GM12865 (cell line): Measurements from ENCODE around the gene PIEZO2.

ENCODE experiments used
- DNase-seq: peaks from one replicate; pipeline ENCODE4 v3.0.0; 2010; ENCODE audit warnings: low read depth
- H3K4me3 ChIP-seq: 2 replicates; pipeline ENCODE4 v1.5.1; 2011; ENCODE audit warnings: mild to moderate bottlenecking, low read depth, low read length, control low read depth
- TF ChIP-seq, protein P1 (sequence below): IDR thresholded peaks from 2 replicates; pipeline ENCODE4 v1.5.1; 2011; ENCODE audit warnings: low read length, control low read depth, low read depth, inconsistent platforms; ENCODE audit not compliant: insufficient read depth; ENCODE audit errors: missing control alignments

PIEZO2 gene

DNA sequence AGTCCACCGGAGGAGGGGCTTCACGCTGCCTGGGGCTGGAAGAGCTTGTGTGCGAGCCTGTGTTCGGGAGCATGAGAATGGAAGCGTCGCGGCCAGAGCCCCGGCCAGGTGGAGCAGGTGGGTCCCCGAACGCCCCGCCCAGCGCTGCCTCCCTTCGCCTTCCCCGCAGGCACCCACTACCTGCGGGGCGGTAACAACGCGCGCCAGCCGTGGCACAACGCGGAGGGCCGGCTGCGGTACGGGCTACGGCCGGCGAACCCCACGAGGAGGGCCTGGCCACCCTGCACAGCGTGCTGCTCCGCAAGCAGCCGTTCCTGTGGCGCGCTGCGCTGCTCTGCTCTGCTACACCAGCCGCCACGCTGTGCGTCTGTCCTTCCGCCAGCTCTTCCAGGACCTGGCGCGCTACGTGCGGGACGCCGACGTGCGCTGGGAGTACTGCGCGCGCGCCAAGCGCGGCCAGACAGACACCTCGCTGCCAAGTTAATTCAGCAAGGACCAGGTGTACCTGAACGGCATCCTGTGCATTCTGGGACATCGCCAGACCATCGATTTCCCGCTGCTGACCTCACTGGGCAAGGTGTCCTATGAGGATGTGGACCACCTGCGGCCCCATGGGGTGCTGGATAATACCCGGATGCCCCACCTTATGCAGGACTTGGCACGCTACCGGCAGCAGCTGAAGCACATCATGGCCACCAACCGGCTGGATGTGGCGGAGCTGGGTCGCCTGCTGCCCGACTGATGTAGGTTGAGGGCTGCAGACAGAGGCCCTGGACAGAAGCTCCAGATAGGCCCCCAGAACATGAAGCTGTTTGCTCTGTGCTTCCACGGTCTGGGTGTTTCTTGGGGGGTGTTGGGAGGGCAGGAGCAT lies 422.9 kb downstream of the PIEZO2 start:
- H3K4me3 ChIP-seq = no peak overlapping the region
- DNase-seq = no peak
- TF ChIP-seq, protein P1, sequence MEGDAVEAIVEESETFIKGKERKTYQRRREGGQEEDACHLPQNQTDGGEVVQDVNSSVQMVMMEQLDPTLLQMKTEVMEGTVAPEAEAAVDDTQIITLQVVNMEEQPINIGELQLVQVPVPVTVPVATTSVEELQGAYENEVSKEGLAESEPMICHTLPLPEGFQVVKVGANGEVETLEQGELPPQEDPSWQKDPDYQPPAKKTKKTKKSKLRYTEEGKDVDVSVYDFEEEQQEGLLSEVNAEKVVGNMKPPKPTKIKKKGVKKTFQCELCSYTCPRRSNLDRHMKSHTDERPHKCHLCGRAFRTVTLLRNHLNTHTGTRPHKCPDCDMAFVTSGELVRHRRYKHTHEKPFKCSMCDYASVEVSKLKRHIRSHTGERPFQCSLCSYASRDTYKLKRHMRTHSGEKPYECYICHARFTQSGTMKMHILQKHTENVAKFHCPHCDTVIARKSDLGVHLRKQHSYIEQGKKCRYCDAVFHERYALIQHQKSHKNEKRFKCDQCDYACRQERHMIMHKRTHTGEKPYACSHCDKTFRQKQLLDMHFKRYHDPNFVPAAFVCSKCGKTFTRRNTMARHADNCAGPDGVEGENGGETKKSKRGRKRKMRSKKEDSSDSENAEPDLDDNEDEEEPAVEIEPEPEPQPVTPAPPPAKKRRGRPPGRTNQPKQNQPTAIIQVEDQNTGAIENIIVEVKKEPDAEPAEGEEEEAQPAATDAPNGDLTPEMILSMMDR = no peak

GRCh38 chr18:10724666-10725065 lies 424.7 kb downstream of the PIEZO2 start:
- TF ChIP-seq, protein P1 = no peak
- H3K4me3 ChIP-seq = no peak overlapping the region
- no peak for DNase-seq

GRCh38 chr18:10723496-10723895 lies 425.9 kb downstream of the PIEZO2 start:
- H3K4me3 ChIP-seq = no peak overlapping the region
- TF ChIP-seq, protein P1 = no peak
- DNase-seq = no peak

DNA sequence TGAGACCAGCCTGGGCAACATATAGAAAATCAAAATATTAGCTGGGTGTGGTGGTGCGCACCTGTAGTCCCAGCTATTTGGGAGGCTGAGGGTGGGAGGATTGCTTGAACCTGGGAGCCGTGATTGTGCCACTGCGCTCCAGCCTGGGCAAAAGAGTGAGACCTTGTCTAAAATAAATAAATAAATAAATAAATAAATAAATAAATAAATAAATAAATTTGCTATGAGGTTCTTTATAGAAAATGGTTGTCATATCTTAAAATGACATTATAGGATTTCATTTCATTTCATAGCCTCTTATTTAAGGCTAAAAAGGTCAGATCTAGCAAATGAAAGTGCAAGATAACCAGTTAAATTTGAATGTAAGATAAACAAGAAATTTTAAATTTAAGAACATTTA lies 430.6 kb downstream of the PIEZO2 start:
- DNase-seq = no peak
- no peak overlapping the region for H3K4me3 ChIP-seq
- TF ChIP-seq, protein P1 = no peak

GRCh38 chr18:10715791-10716190 lies 433.6 kb downstream of the PIEZO2 start:
- no peak overlapping the region for H3K4me3 ChIP-seq
- TF ChIP-seq, protein P1 = no peak
- DNase-seq = no peak

GRCh38 chr18:10713409-10713808 lies 436.0 kb downstream of the PIEZO2 start:
- no peak overlapping the region for H3K4me3 ChIP-seq
- no peak for DNase-seq
- TF ChIP-seq, protein P1 = no peak

- no peak overlapping the region for H3K4me3 ChIP-seq
- DNase-seq = no peak
- TF ChIP-seq, protein P1 = no peak
Measured at GRCh38 chr18:10707294-10707693, 442.1 kb downstream of the PIEZO2 start.
